OCI-LY7 (cell line): ENCODE results near the gene MAPK4.

Experiments used
- EZH2phosphoT487 ChIP-seq: fragments of 200-600 bp; sonication (generic); IDR thresholded peaks from 2 replicates; pipeline ENCODE4 v1.6.1; 2018; ENCODE audit warnings: low read depth, borderline replicate concordance, mild to moderate bottlenecking, mixed run types, antibody characterized with exemption, low read length, moderate library complexity, mixed read lengths
- TF ChIP-seq, protein P1 (sequence below): fragments of 200-600 bp; sonication (generic); conservative IDR thresholded peaks from 2 replicates; pipeline ENCODE4 v1.5.1; 2014; ENCODE audit warnings: mild to moderate bottlenecking, antibody characterized with exemption, low read length, moderate library complexity, mixed read lengths

DNA sequence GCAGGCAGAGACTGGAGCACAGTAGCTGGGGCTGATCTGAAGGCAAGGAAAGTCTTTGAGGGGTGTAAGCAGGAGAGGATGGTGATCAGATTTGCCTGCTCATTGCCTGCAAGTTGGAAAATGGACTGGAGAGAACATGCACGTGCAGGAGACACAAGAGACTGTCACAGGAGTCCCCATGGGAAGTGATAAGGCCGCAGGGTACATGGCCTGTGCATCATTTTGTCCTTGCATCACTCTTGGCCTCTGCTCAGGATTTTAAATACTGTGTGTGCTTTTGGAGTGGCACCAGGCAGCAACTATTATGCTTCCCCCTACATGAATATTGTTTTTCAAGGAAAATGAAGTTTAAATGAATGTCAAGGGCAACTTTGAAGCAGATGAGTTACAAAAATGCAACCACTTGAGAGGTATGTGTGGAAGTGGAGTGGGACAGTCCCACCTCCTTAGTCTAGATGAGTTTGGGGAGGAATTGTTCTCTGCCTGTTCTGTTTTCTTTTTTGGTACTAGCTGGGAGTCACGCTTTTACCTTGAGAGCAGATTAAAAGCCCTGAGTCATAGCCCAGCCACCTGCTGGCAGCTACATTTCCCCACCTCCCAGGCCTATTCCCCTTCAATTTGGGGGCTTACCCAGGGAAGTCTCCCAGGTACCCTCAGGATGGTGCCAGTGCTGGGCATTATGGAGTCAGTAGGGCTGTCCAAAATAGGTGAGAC lies 19.3 kb downstream of the MAPK4 start:
- TF ChIP-seq, protein P1, sequence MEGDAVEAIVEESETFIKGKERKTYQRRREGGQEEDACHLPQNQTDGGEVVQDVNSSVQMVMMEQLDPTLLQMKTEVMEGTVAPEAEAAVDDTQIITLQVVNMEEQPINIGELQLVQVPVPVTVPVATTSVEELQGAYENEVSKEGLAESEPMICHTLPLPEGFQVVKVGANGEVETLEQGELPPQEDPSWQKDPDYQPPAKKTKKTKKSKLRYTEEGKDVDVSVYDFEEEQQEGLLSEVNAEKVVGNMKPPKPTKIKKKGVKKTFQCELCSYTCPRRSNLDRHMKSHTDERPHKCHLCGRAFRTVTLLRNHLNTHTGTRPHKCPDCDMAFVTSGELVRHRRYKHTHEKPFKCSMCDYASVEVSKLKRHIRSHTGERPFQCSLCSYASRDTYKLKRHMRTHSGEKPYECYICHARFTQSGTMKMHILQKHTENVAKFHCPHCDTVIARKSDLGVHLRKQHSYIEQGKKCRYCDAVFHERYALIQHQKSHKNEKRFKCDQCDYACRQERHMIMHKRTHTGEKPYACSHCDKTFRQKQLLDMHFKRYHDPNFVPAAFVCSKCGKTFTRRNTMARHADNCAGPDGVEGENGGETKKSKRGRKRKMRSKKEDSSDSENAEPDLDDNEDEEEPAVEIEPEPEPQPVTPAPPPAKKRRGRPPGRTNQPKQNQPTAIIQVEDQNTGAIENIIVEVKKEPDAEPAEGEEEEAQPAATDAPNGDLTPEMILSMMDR, result no peak
- TF ChIP-seq EZH2phosphoT487, result no peak
